ENCODE data around the gene KIAA0586. TPM values are rescaled to one million over a fixed set of nuclear protein-coding genes. Genes with fewer than 3 reads are reported as not detected.

Gene KIAA0586
- total RNA-seq, 2 donors from 2014 or later: 11.2 to 27.0 TPM

DNA sequence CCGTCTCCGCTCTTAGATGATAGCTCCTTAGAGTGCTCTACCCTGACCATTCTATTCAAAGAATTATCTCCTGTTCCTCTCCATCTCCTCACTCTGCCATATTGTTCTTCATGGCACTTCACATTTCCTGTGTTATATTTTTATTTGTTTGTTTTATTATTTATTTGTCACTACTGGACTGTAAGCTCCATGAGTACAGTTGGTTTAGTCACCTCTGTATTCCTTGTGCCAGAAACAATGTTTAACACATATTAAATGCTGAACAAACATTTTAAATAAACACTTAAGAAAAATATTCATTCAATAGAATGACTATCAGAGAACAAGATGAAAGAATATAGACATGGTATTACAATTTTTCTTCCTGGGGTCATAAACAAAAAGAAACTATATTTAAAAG is 35.6 kb downstream of the KIAA0586 start:
- no peaks in the 10 kb centered on the region for H3K36me3 ChIP-seq
- intact Hi-C loops (cut with DNase I): no loop called here
- no peaks in the 10 kb centered on the region for H3K27me3 ChIP-seq (replicated peaks; ENCODE audit: insufficient read depth)
- no peak for DNase-seq (ENCODE audit: low spot score)
- H3K4me1 ChIP-seq (replicated peaks): no peaks in the 10 kb centered on the region
- H3K27ac ChIP-seq: no peak overlapping the region
- H3K4me3 ChIP-seq: no peak overlapping the region
- no peak for TF ChIP-seq POLR2AphosphoS5 (IDR thresholded peaks at IDR 0.05)
- TF ChIP-seq POLR2A (IDR thresholded peaks at IDR 0.05): no peak
- no peak for TF ChIP-seq CTCF (IDR thresholded peaks at IDR 0.05)
- no peaks in the 10 kb centered on the region for H3K9me3 ChIP-seq
- 98% methylated on average over 2 of the region's 2 CpGs for WGBS

DNA sequence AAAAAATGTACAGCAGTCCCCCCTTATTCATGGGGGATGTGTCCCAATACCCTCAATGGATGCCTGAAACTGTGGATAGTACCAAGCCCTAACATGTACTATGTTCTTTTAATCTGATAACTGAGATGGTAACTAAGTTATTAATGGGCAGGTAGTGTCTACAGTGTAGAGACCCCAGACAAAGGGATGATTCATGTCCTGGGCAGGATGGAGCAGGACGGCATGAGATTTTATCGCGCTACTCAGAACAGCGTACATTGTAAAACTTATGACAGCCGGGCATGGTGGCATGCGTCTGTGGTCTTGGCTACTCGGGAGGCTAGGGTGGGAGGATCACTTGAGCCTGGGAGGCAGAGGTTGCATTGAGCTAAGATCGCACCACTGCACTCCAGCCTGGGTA is 37.1 kb downstream of the KIAA0586 start:
- intact Hi-C loops (cut with DNase I): no loop called here
- TF ChIP-seq CTCF (IDR thresholded peaks at IDR 0.05): no peak
- no peak for TF ChIP-seq POLR2AphosphoS5 (IDR thresholded peaks at IDR 0.05)
- TF ChIP-seq POLR2A (IDR thresholded peaks at IDR 0.05): no peak
- Histone ChIP-seq H3K4me1 (replicated peaks) (no peaks in the 10 kb centered on the region), H3K36me3 (peaks cover 0 to 5% of the 10 kb centered on the region in 2 donors), H3K27ac (no peak overlapping the region), H3K9me3 (no peaks in the 10 kb centered on the region), H3K4me3 (no peak overlapping the region), H3K27me3 (replicated peaks; ENCODE audit: insufficient read depth) (no peaks in the 10 kb centered on the region)
- 51% methylated on average over 8 of the region's 8 CpGs for WGBS
- no peak for DNase-seq (ENCODE audit: low spot score)

- H3K4me1 ChIP-seq (replicated peaks): no peaks in the 10 kb centered on the region
- DNase-seq (ENCODE audit: low spot score): no peak
- 78% methylated on average over 2 of the region's 2 CpGs for WGBS
- H3K4me3 ChIP-seq: no peak overlapping the region
- intact Hi-C loops (cut with DNase I): no loop called here
- H3K27me3 ChIP-seq (replicated peaks; ENCODE audit: insufficient read depth): no peaks in the 10 kb centered on the region
- no peaks in the 10 kb centered on the region for H3K9me3 ChIP-seq
- no peak overlapping the region for H3K27ac ChIP-seq
- TF ChIP-seq CTCF (IDR thresholded peaks at IDR 0.05) (no peak), POLR2A (IDR thresholded peaks at IDR 0.05) (no peak)
- peaks cover 0 to 5% of the 10 kb centered on the region in 2 donors for H3K36me3 ChIP-seq
These were observed 37.9 kb downstream of the KIAA0586 start for GRCh38 chr14:58465421-58465820.

DNA sequence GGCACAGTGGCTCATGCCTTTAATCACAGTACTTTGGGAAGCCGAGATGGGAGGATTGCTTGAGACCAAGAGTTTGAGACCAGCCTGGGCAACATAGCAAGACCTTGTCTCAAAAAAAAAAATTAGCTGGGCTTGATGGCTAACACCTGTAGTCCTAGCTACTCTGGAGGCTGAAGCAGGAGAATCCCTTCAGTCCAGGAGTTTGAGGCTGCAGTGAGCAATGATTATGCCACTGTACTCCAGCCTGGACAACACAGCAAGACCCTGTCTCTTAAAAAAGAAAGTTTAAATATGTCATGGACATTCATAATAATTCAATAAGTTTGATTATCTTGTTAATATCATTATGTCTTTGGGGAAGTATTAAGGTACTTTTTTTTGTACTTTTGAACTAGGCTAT is 38.9 kb downstream of the KIAA0586 start:
- TF ChIP-seq POLR2AphosphoS5 (IDR thresholded peaks at IDR 0.05): no peak
- WGBS: 88% methylated on average over 1 of the region's 1 CpG
- H3K27me3 ChIP-seq (replicated peaks; ENCODE audit: insufficient read depth): no peaks in the 10 kb centered on the region
- no peak overlapping the region for H3K4me3 ChIP-seq
- no peaks in the 10 kb centered on the region for H3K4me1 ChIP-seq (replicated peaks)
- H3K9me3 ChIP-seq: no peaks in the 10 kb centered on the region
- H3K36me3 ChIP-seq: peaks cover 0 to 5% of the 10 kb centered on the region in 2 donors
- H3K27ac ChIP-seq: no peak overlapping the region
- intact Hi-C loops (cut with DNase I): no loop called here
- DNase-seq (ENCODE audit: low spot score): no peak

DNA sequence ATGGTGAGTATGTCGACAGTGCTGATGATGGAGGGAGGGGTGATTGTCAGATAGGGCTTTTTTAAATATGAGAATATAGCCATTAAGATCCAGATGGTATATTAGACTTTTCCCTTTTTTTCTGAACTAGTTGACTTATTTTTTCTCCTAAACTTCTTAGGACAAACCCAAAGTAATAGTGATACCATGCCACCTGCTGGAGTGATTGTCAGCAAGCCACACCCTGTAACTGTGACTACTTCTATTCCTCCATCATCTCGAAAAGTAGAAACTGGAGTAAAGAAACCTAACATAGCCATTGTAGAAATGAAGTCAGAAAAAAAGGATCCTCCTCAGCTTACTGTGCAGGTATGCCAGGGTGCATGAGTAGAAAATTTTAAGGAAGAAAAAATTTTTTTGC is 40.1 kb downstream of the KIAA0586 start:
- no peaks in the 10 kb centered on the region for H3K4me1 ChIP-seq (replicated peaks)
- DNase-seq (ENCODE audit: low spot score): no peak
- H3K4me3 ChIP-seq: no peak overlapping the region
- H3K36me3 ChIP-seq: peaks cover 0 to 5% of the 10 kb centered on the region in 2 donors
- intact Hi-C loops (cut with DNase I): no loop called here
- no peaks in the 10 kb centered on the region for H3K9me3 ChIP-seq
- no peak for TF ChIP-seq POLR2A (IDR thresholded peaks at IDR 0.05)
- TF ChIP-seq POLR2AphosphoS5 (IDR thresholded peaks at IDR 0.05): no peak
- no peak for TF ChIP-seq CTCF (IDR thresholded peaks at IDR 0.05)
- no peaks in the 10 kb centered on the region for H3K27me3 ChIP-seq (replicated peaks; ENCODE audit: insufficient read depth)
- WGBS: 92% methylated on average over 2 of the region's 2 CpGs
- no peak overlapping the region for H3K27ac ChIP-seq

Data from prostate gland (tissue), 2 donors.